Measurements from ENCODE around the gene DSN1.

DNA sequence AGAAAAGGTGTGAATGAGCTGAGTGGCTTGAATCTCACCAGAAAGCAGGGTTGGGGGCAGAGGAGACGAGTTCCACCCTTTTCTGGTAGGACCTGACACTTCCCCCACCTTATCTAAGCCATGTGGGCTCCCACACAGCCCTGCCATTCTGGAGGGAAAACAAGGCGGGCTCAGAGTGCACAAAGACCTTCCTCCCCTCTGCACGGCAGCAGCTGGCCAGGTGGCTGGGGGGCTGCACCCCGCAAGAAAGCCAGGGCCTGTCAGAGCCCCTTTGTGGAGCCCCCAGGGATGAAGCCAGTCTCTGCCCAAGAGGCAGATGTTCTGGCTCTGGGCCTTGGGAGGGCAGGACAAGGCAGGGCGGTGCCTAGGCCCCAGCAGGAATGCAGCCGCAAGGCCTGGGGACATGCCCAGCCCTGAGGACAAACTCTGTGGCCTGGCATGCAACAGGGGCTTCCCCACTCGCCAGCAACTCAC is 48.4 kb upstream of the DSN1 start:
- no peak for TF ChIP-seq REST (IDR thresholded peaks at IDR 0.05; ENCODE audit: unreplicated experiment)
- TF ChIP-seq CREB1 (CRISPR knock-in tag; IDR thresholded peaks at IDR 0.05; ENCODE audit: low read depth), result no peak
- no peak for TF ChIP-seq CTCF (conservative IDR thresholded peaks at IDR 0.05; ENCODE audit: low read depth in 2 of 2)
- TF ChIP-seq POLR2AphosphoS5 (IDR thresholded peaks at IDR 0.05; ENCODE audit: low read depth), result no peak
- no peak for TF ChIP-seq EZH2phosphoT487 (IDR thresholded peaks at IDR 0.05; ENCODE audit: unreplicated experiment)
- TF ChIP-seq EZH2 (IDR thresholded peaks at IDR 0.05; ENCODE audit: low read depth, unreplicated experiment), result no peak
- TF ChIP-seq, protein P1, sequence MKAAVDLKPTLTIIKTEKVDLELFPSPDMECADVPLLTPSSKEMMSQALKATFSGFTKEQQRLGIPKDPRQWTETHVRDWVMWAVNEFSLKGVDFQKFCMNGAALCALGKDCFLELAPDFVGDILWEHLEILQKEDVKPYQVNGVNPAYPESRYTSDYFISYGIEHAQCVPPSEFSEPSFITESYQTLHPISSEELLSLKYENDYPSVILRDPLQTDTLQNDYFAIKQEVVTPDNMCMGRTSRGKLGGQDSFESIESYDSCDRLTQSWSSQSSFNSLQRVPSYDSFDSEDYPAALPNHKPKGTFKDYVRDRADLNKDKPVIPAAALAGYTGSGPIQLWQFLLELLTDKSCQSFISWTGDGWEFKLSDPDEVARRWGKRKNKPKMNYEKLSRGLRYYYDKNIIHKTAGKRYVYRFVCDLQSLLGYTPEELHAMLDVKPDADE (IDR thresholded peaks at IDR 0.05), result no peak
- no peak for TF ChIP-seq JUNB (IDR thresholded peaks at IDR 0.05; ENCODE audit: unreplicated experiment)
- no peak for TF ChIP-seq STAT1 (IDR thresholded peaks at IDR 0.05; ENCODE audit: unreplicated experiment)
